Endothelial cell of umbilical vein (primary cell): Measurements from ENCODE around the gene TMEM144.

Source experiments
- CTCF ChIP-seq, 2 donors: IDR thresholded peaks; 1 replicate in 1 of 2; 2 replicates in 1 of 2; pipeline ENCODE4 v1.5.1; 2011; ENCODE audit warnings: low read length in 2 of 2, mild to moderate bottlenecking in 2 of 2, moderate library complexity in 2 of 2, control low read depth in 1 of 2, inconsistent platforms in 1 of 2, low read depth in 1 of 2; ENCODE audit not compliant: insufficient read depth in 1 of 2; ENCODE audit errors: extremely low read depth in 1 of 2
- EZH2 ChIP-seq: IDR thresholded peaks from 2 replicates; pipeline ENCODE4 v1.6.1; 2012; ENCODE audit warnings: borderline replicate concordance, low read depth, mild to moderate bottlenecking, moderate library complexity, low read length, inconsistent platforms; ENCODE audit not compliant: severe bottlenecking
- GATA2 ChIP-seq: IDR thresholded peaks from 2 replicates; pipeline ENCODE4 v1.7.0; 2011; ENCODE audit warnings: low read depth, mild to moderate bottlenecking, moderate library complexity, mixed read lengths, low read length; ENCODE audit not compliant: insufficient read length, insufficient read depth

DNA sequence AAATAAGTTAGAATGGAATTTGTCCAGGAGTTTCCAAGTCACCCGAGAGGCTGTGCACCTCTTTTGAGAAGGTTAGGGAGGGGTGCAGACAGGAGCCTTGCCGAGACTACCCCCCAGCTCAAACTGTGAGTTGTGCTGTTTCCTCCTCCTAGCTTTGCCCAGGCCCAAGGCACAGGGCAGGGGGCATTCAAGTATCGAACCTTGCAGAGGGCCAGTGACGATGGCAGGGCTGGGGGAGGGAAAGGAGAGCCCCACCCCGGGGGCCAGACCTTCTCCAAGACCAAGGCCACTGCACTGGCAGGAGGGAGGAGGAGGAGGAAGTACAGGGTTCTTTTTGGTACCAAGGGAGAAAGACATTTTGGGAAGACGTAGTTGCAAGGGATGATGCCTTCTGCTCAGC, 80.6 kb downstream of the TMEM144 start:
- no peak for TF ChIP-seq CTCF (IDR thresholded peaks at IDR 0.05; ENCODE audit: extremely low read depth in 1 of 2, insufficient read depth in 1 of 2, low read depth in 1 of 2, low read length in 2 of 2)
- TF ChIP-seq GATA2 = no peak
- TF ChIP-seq EZH2 = no peak
